NCI-H2029 (cell line): ENCODE results near the gene MAP3K4.
"Not testable (repeated sequence)": the region's sequence is repeated elsewhere in the genome, so short reads cannot be mapped to it uniquely, and the experiment has no call there.

Experiments used
- DNase-seq: peaks from one replicate; lab custom pipeline; 2025; lab: John Stamatoyannopoulos, UW

Gene MAP3K4

GRCh38 chr6:160972594-160972993 is 19.0 kb upstream of the MAP3K4 start:
- not testable (repeated sequence) for DNase-seq

GRCh38 chr6:160973311-160974250 is 18.0 kb upstream of the MAP3K4 start:
- DNase-seq, result no peak

GRCh38 chr6:160974304-160974771 is 17.2 kb upstream of the MAP3K4 start:
- no peak for DNase-seq

- no peak for DNase-seq
Measured at GRCh38 chr6:160975162-160975561, 16.4 kb upstream of the MAP3K4 start.

- not testable (repeated sequence) for DNase-seq
Measured at GRCh38 chr6:160975961-160976360, 15.6 kb upstream of the MAP3K4 start.

GRCh38 chr6:160978141-160978901 is 13.2 kb upstream of the MAP3K4 start:
- DNase-seq, result no peak

- DNase-seq, result no peak
Measured at GRCh38 chr6:160979061-160979708, 12.4 kb upstream of the MAP3K4 start.

GRCh38 chr6:160983377-160983948 is 8.1 kb upstream of the MAP3K4 start:
- not testable (repeated sequence) for DNase-seq

GRCh38 chr6:160986851-160987250 is 4.7 kb upstream of the MAP3K4 start:
- DNase-seq, result no peak

GRCh38 chr6:160987265-160987664 is 4.3 kb upstream of the MAP3K4 start:
- DNase-seq, result no peak

GRCh38 chr6:160990847-160991405 is 643 bp upstream of the MAP3K4 start:
- no peak for DNase-seq

- DNase-seq, result peak; percentile 60
Measured at GRCh38 chr6:160992061-160992979, 751 bp downstream of the MAP3K4 start.

- no peak for DNase-seq
Measured at GRCh38 chr6:160992980-160993314, 1.4 kb downstream of the MAP3K4 start.

GRCh38 chr6:160995271-160995670 is 3.7 kb downstream of the MAP3K4 start:
- DNase-seq, result peak; percentile 49

- DNase-seq, result no peak
Measured at GRCh38 chr6:160996131-160996601, 4.6 kb downstream of the MAP3K4 start.

GRCh38 chr6:160998217-160998616 is 6.6 kb downstream of the MAP3K4 start:
- DNase-seq, result no peak

GRCh38 chr6:160998766-160999165 is 7.2 kb downstream of the MAP3K4 start:
- no peak for DNase-seq

- no peak for DNase-seq
Measured at GRCh38 chr6:160999516-160999915, 7.9 kb downstream of the MAP3K4 start.

GRCh38 chr6:161000632-161001031 is 9.1 kb downstream of the MAP3K4 start:
- no peak for DNase-seq

- peak; percentile 79 for DNase-seq
Measured at GRCh38 chr6:161001421-161001820, 9.9 kb downstream of the MAP3K4 start.

- no peak for DNase-seq
Measured at GRCh38 chr6:161003336-161003735, 11.8 kb downstream of the MAP3K4 start.
